Measurements from ENCODE around the gene ITGAL. TPM values are rescaled to one million over a fixed set of nuclear protein-coding genes. Genes with fewer than 3 reads are reported as not detected.

The ITGAL gene
- total RNA-seq, 4 donors from 2014 or later = 1.3 to 16.5 (median 4.1) TPM

DNA sequence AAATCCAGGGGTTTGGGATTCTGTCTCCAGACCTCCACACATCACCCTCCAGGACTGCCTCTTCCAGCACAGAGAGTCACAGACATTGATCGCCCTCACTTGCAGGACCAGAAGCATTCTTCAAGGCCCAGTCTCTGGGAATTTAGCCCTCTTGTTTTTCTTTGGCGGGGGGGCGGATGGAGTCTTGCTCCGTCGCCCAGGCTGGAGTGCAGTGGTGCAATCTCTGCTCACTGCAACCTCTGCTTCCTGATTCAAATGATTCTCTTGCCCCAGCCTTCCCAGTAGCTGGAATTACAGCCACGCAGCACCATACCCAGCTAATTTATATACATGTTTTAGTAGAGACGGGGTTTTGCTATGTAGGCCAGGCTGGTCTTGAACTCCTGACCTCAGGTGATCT, 8.5 kb upstream of the ITGAL start:
- TF ChIP-seq, protein P1, sequence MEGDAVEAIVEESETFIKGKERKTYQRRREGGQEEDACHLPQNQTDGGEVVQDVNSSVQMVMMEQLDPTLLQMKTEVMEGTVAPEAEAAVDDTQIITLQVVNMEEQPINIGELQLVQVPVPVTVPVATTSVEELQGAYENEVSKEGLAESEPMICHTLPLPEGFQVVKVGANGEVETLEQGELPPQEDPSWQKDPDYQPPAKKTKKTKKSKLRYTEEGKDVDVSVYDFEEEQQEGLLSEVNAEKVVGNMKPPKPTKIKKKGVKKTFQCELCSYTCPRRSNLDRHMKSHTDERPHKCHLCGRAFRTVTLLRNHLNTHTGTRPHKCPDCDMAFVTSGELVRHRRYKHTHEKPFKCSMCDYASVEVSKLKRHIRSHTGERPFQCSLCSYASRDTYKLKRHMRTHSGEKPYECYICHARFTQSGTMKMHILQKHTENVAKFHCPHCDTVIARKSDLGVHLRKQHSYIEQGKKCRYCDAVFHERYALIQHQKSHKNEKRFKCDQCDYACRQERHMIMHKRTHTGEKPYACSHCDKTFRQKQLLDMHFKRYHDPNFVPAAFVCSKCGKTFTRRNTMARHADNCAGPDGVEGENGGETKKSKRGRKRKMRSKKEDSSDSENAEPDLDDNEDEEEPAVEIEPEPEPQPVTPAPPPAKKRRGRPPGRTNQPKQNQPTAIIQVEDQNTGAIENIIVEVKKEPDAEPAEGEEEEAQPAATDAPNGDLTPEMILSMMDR (IDR thresholded peaks at IDR 0.05; ENCODE audit: low read depth) = no peak

DNA sequence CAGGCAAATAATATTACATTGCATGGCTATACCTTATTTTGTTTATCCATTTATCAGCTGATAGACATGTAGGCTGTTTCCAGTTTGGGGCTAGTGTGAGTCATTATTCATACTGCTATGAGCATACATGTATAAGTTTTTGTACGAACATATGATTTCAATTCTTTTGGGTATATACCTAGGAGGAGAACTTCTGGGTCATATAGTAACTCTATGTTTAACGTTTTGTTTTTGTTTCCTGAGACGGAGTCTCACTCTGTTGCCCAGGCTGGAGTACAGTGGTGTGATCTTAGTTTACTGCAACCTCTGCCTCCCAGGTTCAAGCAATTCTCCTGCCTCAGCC, 2.4 kb upstream of the ITGAL start:
- TF ChIP-seq, protein P1 (IDR thresholded peaks at IDR 0.05; ENCODE audit: low read depth) = no peak

DNA sequence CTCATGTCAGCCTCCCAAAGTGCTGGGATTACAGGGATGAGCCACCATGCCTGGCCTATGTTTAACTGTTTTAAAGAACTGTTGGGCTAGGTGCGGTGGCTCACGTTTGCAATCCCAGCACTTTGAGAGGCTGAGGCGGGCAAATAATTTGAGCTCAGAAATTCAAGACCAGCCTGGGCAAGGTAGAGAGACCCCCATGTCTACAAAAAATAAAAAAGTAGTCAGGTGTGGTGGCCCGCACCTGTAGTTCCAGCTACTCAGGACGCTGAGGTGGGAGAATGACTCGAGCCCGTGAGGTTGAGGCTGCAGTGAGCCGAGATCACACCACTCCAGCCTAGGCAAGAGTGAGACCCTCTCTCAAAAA, 1.9 kb upstream of the ITGAL start:
- TF ChIP-seq, protein P1 (IDR thresholded peaks at IDR 0.05; ENCODE audit: low read depth) = no peak

DNA sequence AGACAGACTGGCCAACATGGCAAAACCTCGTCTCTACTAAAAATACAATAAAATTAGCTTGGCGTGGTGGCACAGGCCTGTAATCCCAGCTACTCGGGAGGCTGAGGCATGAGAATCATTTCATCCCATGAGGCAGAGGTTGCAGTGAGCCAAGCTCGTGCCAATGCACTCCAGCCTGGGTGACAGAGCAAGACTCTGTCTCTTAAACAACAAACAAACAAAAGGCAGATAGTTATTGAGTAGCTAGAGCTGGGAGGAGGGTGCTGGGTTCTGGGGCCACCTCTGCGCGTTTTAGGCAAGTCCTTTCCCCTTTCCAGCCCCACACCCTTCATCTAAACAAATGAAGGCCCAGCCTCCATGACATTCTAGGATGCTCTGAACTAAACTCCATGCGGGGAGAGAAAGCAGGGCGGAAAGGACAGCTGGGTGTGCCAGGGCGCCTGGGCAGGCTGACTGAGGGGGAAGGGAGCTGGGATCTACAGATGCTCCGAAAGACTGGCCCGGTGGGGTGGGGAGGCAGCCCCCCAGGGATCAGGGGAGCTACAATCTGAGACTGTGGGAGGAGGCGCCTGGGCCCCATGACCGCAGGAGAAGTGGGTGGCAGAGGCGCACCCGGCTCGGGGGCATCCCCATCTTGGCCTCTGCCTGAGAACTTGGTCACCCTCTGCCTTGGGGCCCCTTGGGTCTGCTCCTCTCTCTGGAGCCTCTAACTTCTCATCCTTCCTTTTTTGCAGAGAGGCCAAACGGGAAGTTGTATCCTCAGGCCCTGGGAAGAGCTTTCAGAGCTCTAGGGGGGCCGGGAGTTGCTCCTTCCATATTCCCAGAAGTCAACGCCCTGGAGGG, 910 bp downstream of the ITGAL start:
- TF ChIP-seq, protein P1 (IDR thresholded peaks at IDR 0.05; ENCODE audit: low read depth) = no peak

DNA sequence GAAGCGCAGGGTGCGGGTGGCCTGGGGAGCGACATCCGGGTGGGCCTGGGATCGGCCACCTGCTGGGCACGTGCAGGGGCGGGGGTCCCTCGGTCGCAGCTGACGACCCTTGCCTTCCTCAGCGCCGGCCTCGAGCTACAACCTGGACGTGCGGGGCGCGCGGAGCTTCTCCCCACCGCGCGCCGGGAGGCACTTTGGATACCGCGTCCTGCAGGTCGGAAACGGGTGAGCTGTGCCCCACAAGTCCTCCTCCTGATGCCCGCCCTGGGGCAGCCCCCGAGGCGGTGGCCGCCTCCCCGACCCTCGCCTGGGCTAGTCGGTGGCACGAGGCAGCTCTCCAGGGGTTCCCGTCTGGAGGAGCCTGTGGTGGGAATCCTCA, 1.5 kb downstream of the ITGAL start:
- TF ChIP-seq, protein P1 (IDR thresholded peaks at IDR 0.05; ENCODE audit: low read depth) = no peak

DNA sequence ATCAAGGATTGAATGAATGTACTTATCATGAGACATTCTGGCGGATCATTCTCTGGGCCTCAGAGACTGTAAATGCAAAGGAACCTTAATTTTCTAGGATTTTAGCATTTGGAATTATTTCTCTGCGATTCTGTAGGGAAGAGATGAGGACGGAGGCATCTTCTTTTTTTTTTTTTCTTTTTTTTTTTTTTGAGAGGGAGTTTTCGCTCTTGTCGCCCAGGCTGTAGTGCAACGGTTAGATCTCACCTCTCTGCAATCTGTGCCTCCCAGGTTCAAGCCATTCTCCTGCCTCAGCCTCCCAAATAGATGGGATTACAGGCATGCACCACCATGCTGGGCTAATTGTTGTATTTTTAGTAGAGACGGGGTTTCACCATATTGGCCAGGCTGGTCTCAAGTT, 2.1 kb downstream of the ITGAL start:
- TF ChIP-seq, protein P1 (IDR thresholded peaks at IDR 0.05; ENCODE audit: low read depth) = no peak

DNA sequence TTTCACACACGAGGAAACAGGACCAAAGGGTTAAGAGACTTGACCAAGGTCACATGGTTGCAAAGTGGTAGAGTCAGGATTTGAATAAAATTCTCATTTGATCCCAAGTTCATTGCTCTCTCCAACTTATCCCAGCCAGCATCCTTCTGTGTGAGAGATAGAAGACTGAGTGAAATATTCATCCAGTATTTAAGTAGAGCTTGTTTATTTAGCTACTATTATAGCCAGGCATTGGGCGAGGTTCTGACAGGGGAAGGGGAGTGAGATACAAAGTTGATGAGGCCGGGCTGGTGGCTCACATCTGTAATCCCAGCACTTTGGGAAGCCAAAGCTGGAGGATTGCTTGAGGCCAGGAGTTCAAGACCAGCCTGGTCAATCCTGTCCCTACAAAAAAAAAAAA, 4.4 kb downstream of the ITGAL start:
- TF ChIP-seq, protein P1 (IDR thresholded peaks at IDR 0.05; ENCODE audit: low read depth) = no peak

Measured in subcutaneous adipose tissue (tissue), 4 donors.